Fibroblast of mammary gland (primary cell): ENCODE data around the gene ASB16.

Source experiments
- DNase-seq: peaks from one replicate; pipeline ENCODE4 v3.0.0-alpha.2; 2010; ENCODE audit warnings: low read depth
- H3K4me3 ChIP-seq: 2 replicates; pipeline ENCODE4 v1.5.1; 2011; ENCODE audit warnings: low read depth, mild to moderate bottlenecking, low read length, moderate library complexity; ENCODE audit not compliant: control insufficient read depth
- CTCF ChIP-seq: conservative IDR thresholded peaks from 2 replicates; pipeline ENCODE4 v1.5.1; 2011; ENCODE audit warnings: low read depth, low read length, inconsistent platforms; ENCODE audit not compliant: control insufficient read depth, insufficient read depth

Gene ASB16

GRCh38 chr17:44170499-44171201, at the start of gene ASB16:
ASB16 (plus strand) TSS chr17:44170704; CDS start chr17:44170790, 86 bp downstream.
- DNase-seq: peak; percentile 15
- H3K4me3 ChIP-seq: no peak within 1 kb of the TSS
- TF ChIP-seq CTCF: no peak

DNA sequence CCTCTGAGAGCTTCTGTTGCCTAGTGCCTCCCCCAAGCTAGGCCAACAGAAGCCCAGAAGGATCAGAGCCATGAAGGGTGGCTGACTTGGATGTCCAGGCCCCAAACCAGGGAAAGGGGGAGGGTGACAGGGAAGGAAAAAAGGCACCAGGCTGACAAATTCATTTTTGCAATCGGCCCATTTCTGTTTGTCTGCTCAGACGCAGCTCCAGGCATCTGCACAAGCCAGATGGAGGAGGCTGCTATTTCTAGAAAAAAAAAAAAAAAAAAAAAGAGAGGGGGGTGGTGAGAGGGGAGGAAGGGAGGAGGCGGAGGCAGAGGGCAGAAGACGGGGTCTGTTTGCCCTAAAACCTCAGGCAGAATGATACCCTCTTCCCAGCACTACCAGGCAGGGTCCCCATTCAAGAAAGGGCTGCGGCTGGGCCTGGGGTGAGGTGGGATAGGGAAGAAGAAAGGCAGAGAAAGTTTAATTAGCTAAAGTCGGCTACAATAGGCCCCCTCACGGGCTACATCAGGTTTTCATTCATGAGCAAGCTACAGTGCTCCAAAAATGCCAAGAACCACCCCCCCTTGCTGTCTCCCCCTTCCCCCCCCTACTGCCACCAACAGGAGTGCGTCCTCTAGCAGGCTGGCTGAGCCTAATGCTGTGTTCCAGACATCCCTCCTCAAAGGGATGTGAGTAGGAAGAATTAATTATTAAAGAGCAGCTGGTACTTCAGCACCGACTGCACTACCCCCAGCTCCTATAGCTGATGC, 49.5 kb upstream of the ASB16 start:
- DNase-seq: no peak
- no peak for TF ChIP-seq CTCF
- H3K4me3 ChIP-seq: no peak overlapping the region

DNA sequence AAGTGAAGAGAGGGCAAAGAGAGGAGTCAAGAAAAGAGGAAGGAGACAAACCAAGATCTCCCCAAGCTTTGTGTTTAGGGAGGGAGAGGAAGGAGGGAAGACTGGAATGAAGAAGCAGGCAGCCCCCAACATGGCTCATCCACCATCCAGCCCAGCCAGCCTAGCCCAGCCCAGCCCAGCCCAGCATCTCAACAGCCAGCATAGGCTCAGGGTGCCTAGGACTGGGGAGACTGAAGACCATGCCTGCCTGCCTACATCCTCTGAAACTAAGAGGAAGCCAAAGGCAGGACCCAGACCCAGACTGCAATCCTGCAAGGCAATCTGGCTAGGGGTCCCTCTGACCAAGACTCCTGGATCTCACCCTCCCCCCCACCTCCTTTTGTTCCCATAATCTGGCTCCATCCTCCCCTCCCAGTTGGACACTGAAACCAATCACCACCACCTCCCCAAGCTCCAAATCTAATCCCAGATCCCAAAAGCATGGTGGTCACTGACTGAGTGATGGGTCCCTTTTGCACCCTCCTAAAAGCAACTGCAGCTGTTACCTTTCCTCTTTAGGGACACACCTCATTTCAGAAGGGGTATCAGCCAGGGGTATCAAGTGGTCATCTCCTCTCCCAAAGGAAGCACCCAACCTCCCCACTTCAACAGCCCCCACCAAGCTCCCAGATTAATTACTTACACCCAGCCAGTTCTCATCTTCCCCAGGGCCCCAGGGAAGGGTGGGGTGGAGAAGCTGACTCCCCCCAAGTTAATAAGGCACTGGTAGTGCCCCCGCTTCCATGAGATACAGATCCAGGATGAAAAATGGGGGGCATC, 48.3 kb upstream of the ASB16 start:
- DNase-seq: no peak
- TF ChIP-seq CTCF: no peak

DNA sequence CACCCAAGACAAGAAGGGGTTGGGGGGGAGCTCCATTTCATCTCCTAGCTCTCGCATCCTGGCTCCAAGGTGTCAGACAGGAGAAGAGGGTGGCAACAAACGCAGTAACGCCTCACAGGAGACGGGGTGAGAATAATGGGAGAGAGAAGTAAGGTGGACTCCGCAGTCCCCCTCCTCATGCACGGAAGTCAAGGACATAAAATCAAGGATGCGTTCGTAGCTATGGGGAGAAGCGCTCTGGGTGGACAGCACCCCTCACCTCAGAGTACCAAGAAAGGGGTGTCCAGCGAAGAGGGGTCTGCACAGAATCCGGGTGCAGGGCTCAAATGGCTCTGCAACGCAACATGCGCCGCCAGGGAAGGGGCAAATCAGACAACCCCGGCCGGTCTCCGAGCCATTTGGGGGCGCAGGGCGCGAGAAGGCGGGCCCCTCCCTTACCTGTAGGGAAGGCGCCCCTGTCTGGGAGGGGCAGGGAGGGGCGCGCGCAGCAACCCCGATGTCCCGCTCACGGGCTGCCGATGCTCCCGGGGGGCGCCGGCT, 47.6 kb upstream of the ASB16 start:
- no peak for DNase-seq
- H3K4me3 ChIP-seq: peak overlapping the region; percentile 69
- no peak for TF ChIP-seq CTCF

More for the DNA sequence above, 48.3 kb upstream of the ASB16 start:
- H3K4me3 ChIP-seq: peak overlapping the region; percentile 69

DNA sequence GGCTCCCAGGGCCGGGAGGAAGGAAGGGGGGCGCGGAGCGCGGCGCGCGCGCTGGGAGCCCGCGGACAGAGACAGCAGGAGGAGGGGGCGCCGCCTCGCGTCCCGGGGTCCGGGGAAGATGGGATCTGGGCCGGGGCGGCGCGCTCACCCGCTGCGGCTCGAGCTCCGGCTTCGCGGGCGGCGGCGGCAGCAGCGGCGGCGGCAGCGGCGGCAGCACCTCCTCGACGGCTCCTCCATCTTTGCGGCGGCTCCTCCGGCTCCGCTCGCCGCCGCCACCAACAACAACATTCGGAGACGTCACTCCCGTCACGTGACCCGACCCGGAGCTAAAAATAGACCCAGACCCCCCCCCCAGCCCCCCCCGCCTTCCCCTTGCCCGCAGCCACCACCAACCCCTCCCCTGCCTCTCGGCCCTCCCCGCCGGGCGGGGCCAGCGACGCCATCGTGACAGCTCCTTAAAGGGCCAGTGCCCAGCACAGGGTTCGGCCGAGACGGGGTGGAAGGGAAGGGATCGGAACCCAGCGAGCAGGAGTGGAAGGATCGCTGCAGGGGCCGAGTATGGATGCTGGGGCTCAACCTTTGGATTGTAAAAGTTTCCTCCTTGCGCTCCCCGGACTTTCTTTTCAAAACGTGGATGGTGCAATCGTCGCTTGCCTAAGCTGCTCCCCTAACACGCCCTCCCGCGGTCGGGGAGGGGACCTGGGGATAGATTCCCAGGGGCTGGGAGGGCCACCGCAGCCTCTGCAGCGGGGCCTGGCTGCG, 47.0 kb upstream of the ASB16 start, which contains the start of gene HDAC5:
TSS of gene HDAC5 (minus strand) at position 286 of the 762 bp plus-strand sequence. CDS start 6,126 bp downstream, outside the sequence.
- H3K4me3 ChIP-seq: peak within 1 kb of the TSS; percentile 69
- TF ChIP-seq CTCF: peak; percentile 49
- DNase-seq: peak; percentile 91

GRCh38 chr17:44124118-44124438, 46.4 kb upstream of the ASB16 start:
- TF ChIP-seq CTCF: no peak
- H3K4me3 ChIP-seq: peak overlapping the region; percentile 66
- no peak for DNase-seq
